HFF-Myc (cell line): ENCODE data around the gene FBLL1.
A peak's percentile ranks its signal among the peaks of the same experiment; 100 is the strongest.

Experiments
- DNase-seq: peaks from one replicate; pipeline ENCODE4 v3.0.0-alpha.2; 2011; ENCODE audit warnings: low read depth; ENCODE audit errors: extremely low read depth
- H3K4me3 ChIP-seq: replicated peaks from 2 replicates; pipeline ENCODE4 v1.5.1; 2011; ENCODE audit warnings: low read depth, mild to moderate bottlenecking, control low read depth, low read length
- CTCF ChIP-seq: IDR thresholded peaks from 2 replicates; pipeline ENCODE4 v1.5.1; 2012; ENCODE audit warnings: mild to moderate bottlenecking, low read depth, low read length, control low read depth; ENCODE audit errors: missing control alignments

FBLL1 gene

GRCh38 chr5:168579488-168580226 lies 50.6 kb downstream of the FBLL1 start:
- no peak for TF ChIP-seq CTCF
- peak; percentile 98 for DNase-seq
- peak overlapping the region; percentile 81 for H3K4me3 ChIP-seq

- DNase-seq, result no peak
- peak overlapping the region; percentile 44 for H3K4me3 ChIP-seq
- TF ChIP-seq CTCF, result no peak
Observed at GRCh38 chr5:168580227-168580508, 51.1 kb downstream of the FBLL1 start.
